ENCODE data around the gene SELL. TPM values are rescaled to one million over a fixed set of nuclear protein-coding genes. Genes with fewer than 3 reads are reported as not detected.

SELL gene
- total RNA-seq, 2 experiments from 2014 or later: 61.4 to 85.1 TPM

GRCh38 chr1:169647512-169647911 is 63.9 kb downstream of the SELL start:
- Mint-ChIP-seq H3K9me3 (ENCODE audit: low read depth) (no peaks in the 10 kb centered on the region), H3K4me3 (no peak overlapping the region), H3K4me1 (peaks cover 4% of the 10 kb centered on the region), H3K36me3 (no peaks in the 10 kb centered on the region), H3K27me3 (peaks cover 3% of the 10 kb centered on the region), H3K27ac (no peak overlapping the region)
- CTCF ChIA-PET: interaction anchor here (0.9 kb wide), 1 partner anchor 13 kb away, joined by 3 read pairs; no protein-coding TSS in a partner anchor
- DNase-seq (no peak), ATAC-seq (no peak)

- Mint-ChIP-seq H3K27ac (no peak overlapping the region), H3K4me1 (peaks cover 4% of the 10 kb centered on the region), H3K4me3 (no peak overlapping the region), H3K9me3 (ENCODE audit: low read depth) (no peaks in the 10 kb centered on the region), H3K27me3 (peaks cover 3% of the 10 kb centered on the region), H3K36me3 (peaks cover 3% of the 10 kb centered on the region)
- CTCF ChIA-PET: interaction anchor here (0.8 kb wide), 1 partner anchor 42 kb away, joined by 3 read pairs; no protein-coding TSS in a partner anchor
- no peak for ATAC-seq
- no peak for DNase-seq
These were observed 67.1 kb downstream of the SELL start for GRCh38 chr1:169644297-169644696.

Other genes with a start within 250 kb of the SELL start
- gene SLC19A2, start 225.7 kb downstream of the SELL start, total RNA-seq: 1 to 10 TPM; 5.0 to 7.8 TPM
- gene F5, start 125.1 kb downstream of the SELL start, total RNA-seq: 10 to 100 TPM in 1 of 2 experiments, 1 to 10 TPM in 1; 3.1 to 14.0 TPM
- gene SELP, start 81.5 kb downstream of the SELL start, total RNA-seq: under 1 TPM in 1 of 2 experiments, not detected in 1; 0.18 TPM
- gene SELE, start 22.5 kb upstream of the SELL start, total RNA-seq: not detected
- gene METTL18, start 83.3 kb upstream of the SELL start, total RNA-seq: 10 to 100 TPM; 10.9 to 12.6 TPM
- 10 to 100 TPM; 13.6 to 14.9 TPM for gene SCYL3, start 182.3 kb upstream of the SELL start, total RNA-seq